ENCODE measurements around the gene CAMK2D. TPM values are rescaled to one million over a fixed set of nuclear protein-coding genes. Genes with fewer than 3 reads are reported as not detected.

CAMK2D gene
- total RNA-seq (2022; extraction: Qiagen RNA extraction; ENCODE audit: low read depth) = 12.0 to 17.3 TPM (median 16.2 TPM) in 5 replicates

DNA sequence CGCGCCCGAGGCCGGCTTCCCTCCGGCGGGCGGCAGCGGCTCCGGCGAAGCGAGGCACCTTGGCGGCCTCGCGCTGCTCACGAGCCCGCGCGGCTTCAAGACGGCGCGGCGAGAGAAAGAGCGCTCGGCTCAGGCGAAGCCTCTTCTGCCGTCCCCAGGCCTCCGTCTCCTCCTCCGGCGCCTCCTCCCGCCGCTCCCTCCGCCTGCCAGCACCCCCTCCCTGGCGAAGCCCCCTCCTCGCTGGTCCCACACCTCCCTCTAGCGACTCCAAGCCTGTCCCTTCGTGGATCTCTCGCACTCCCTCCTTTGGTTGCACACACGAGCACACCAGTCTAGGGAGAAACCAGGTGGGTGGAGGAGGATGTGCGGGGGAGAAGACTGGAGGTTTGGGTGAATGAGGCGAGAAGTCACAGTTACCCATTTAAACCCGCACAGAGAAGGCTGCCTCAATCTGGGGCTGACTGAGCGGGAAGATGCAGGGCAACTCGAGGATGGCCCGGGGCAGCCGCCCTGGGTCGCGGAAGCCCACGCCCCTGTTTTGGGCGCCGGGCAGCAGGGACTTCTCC lies at the start of gene CAMK2D:
Gene CAMK2D (minus strand): TSS at position 119 of the 566 bp plus-strand sequence. CDS start 670 bp downstream, outside the sequence.

Other genes with a start within 250 kb of the CAMK2D start
- 4.8 to 7.2 TPM (median 6.1 TPM) in 5 replicates for gene ARSJ, start 217.9 kb upstream of the CAMK2D start, total RNA-seq (2022; extraction: Qiagen RNA extraction; ENCODE audit: low read depth)